SKM-1 treated with dmso at 0.1 percent for 144 hours (cell line): Measurements from ENCODE around the gene GATA1.

ENCODE experiments used
- DNase-seq: peaks from one replicate; lab custom pipeline; 2025; ENCODE audit not compliant: unreplicated experiment; lab: John Stamatoyannopoulos, UW

The GATA1 gene

GRCh38 chrX:48839686-48840085 lies 53.3 kb downstream of the GATA1 start:
- no peak for DNase-seq
